Prostate gland (tissue), 1 donor: ENCODE results near the gene NDUFC1.
"Not testable (repeated sequence)": the region's sequence is repeated elsewhere in the genome, so short reads cannot be mapped to it uniquely, and the experiment has no call there.

ENCODE experiments used
- POLR2A ChIP-seq: fragments of 450-650 bp; IDR thresholded peaks from one replicate; pipeline ENCODE4 v1.6.1; 2016; ENCODE audit warnings: antibody characterized with exemption, mild to moderate bottlenecking
- POLR2AphosphoS5 ChIP-seq: sonication (generic); formaldehyde crosslinking; IDR thresholded peaks from one replicate; pipeline ENCODE4 v1.6.1; 2017; ENCODE audit warnings: antibody characterized with exemption

DNA sequence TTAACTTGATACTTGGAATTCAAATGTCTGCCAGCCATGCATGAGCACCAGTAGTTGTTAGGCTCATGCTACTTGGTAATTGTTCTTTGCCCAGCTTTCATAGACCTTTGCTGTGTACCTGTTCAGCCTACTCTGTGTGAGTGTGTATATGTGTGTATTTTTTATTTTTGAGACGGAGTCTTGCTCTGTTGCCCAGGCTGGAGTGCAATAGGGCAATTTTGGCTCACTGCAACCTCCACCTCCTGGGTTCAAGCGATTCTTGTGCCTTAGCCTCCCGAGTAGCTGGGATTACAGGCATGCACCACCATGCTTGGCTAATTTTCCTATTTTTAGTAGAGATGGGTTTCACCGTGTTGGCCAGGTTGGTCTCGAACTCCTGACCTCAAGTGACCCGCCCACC is 20.3 kb upstream of the NDUFC1 start:
- TF ChIP-seq POLR2AphosphoS5, POLR2A: not testable (repeated sequence)
